KMS-11 (cell line): Measurements from ENCODE around the gene KYAT1.
"Not testable (repeated sequence)": the region's sequence is repeated elsewhere in the genome, so short reads cannot be mapped to it uniquely, and the experiment has no call there.

ENCODE experiments used
- H2AFZ ChIP-seq: fragments of 200-600 bp; sonication (generic); 2 replicates; pipeline ENCODE4 v1.6.1; 2016; ENCODE audit warnings: antibody characterized with exemption, mixed run types, low read depth
- H3K27ac ChIP-seq: fragments of 200-600 bp; sonication (generic); 2 replicates; pipeline ENCODE4 v1.6.1; 2016; ENCODE audit warnings: mild to moderate bottlenecking, mixed run types
- H3K27me3 ChIP-seq: fragments of 200-600 bp; sonication (generic); 2 replicates; pipeline ENCODE4 v1.6.1; 2017; ENCODE audit warnings: mild to moderate bottlenecking, low read depth, mixed run types, moderate library complexity; ENCODE audit not compliant: insufficient read depth
- H3K36me3 ChIP-seq: fragments of 200-600 bp; sonication (generic); 2 replicates; pipeline ENCODE4 v1.6.1; 2017; ENCODE audit warnings: mild to moderate bottlenecking, mixed run types; ENCODE audit not compliant: insufficient read depth
- H3K4me1 ChIP-seq: fragments of 200-600 bp; sonication (generic); 2 replicates; pipeline ENCODE4 v1.6.1; 2016; ENCODE audit warnings: mild to moderate bottlenecking, low read depth, mixed run types; ENCODE audit not compliant: poor library complexity, severe bottlenecking
- H3K4me2 ChIP-seq: fragments of 200-600 bp; sonication (generic); 2 replicates; pipeline ENCODE4 v1.7.0; 2016; ENCODE audit warnings: mild to moderate bottlenecking, mixed run types
- H3K4me3 ChIP-seq: fragments of 200-600 bp; sonication (generic); IDR thresholded peaks from 2 replicates; pipeline ENCODE4 v1.6.1; 2017; ENCODE audit warnings: low read depth, low read length, mixed read lengths; ENCODE audit not compliant: insufficient read depth
- H3K79me2 ChIP-seq: fragments of 200-600 bp; sonication (generic); 2 replicates; pipeline ENCODE4 v1.6.1; 2016; ENCODE audit warnings: low read depth, mixed run types; ENCODE audit not compliant: insufficient read depth
- H3K9ac ChIP-seq: fragments of 200-600 bp; sonication (generic); 2 replicates; pipeline ENCODE4 v1.6.1; 2016; ENCODE audit warnings: mild to moderate bottlenecking, mixed run types
- H4K20me1 ChIP-seq: fragments of 200-600 bp; sonication (generic); 2 replicates; pipeline ENCODE4 v1.6.1; 2016; ENCODE audit warnings: mild to moderate bottlenecking, mixed run types; ENCODE audit not compliant: insufficient read depth
- TF ChIP-seq, protein P1 (sequence below): fragments of 200-600 bp; sonication (generic); conservative IDR thresholded peaks from 2 replicates; pipeline ENCODE4 v1.6.1; 2017; ENCODE audit warnings: low read depth, mild to moderate bottlenecking, antibody characterized with exemption, low read length, moderate library complexity, mixed read lengths

KYAT1 gene

DNA sequence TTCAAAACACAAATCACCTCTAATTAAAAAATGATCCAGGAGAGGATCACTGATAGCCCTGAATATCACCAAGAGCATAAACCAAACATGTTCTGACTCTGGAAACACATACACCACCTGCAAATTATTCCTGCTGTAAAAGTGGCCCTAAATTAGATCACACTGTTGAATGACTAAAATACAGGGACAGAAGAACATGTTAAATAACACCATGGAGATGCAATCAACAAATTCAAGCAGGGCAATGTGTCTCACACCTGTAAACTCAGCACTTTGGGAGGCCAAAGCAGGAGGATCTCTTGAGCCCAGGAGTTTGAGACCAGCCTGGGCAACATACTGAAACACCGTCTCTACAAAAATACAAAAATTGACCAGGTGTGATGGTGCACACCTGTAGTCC, 33.9 kb downstream of the KYAT1 start:
- H3K4me2 ChIP-seq: no peak overlapping the region
- H3K9ac ChIP-seq: no peak overlapping the region
- H2AFZ ChIP-seq: no peak overlapping the region
- H3K36me3 ChIP-seq: no peaks in the 10 kb centered on the region
- H3K27me3 ChIP-seq: no peaks in the 10 kb centered on the region
- no peak overlapping the region for H3K27ac ChIP-seq
- no peaks in the 10 kb centered on the region for H3K4me1 ChIP-seq
- no peaks in the 10 kb centered on the region for H4K20me1 ChIP-seq
- TF ChIP-seq, protein P1, sequence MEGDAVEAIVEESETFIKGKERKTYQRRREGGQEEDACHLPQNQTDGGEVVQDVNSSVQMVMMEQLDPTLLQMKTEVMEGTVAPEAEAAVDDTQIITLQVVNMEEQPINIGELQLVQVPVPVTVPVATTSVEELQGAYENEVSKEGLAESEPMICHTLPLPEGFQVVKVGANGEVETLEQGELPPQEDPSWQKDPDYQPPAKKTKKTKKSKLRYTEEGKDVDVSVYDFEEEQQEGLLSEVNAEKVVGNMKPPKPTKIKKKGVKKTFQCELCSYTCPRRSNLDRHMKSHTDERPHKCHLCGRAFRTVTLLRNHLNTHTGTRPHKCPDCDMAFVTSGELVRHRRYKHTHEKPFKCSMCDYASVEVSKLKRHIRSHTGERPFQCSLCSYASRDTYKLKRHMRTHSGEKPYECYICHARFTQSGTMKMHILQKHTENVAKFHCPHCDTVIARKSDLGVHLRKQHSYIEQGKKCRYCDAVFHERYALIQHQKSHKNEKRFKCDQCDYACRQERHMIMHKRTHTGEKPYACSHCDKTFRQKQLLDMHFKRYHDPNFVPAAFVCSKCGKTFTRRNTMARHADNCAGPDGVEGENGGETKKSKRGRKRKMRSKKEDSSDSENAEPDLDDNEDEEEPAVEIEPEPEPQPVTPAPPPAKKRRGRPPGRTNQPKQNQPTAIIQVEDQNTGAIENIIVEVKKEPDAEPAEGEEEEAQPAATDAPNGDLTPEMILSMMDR: no peak
- H3K79me2 ChIP-seq: no peaks in the 10 kb centered on the region
- H3K4me3 ChIP-seq: no peak overlapping the region

DNA sequence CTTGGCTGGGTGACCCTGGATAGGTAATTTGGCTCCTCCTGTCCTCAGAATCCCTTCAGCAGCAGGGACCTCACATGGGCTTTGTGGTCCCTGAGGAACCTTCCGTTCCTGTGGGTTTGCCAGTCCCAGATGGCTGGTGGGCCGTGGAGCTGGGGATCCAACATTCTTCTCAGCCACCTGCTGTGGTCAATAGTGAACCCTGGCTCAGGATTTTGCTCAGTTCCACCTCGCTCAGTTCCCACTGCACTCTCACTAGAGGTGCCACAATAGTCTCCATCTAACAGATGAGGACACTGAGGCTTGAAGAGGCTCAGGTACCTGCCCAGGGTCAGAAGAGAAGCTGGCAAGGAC, 35.1 kb downstream of the KYAT1 start:
- Histone ChIP-seq H3K79me2 (no peaks in the 10 kb centered on the region), H3K4me1 (no peaks in the 10 kb centered on the region), H3K36me3 (no peaks in the 10 kb centered on the region), H4K20me1 (no peaks in the 10 kb centered on the region), H2AFZ (no peak overlapping the region), H3K4me3 (no peak overlapping the region), H3K27me3 (no peaks in the 10 kb centered on the region), H3K9ac (no peak overlapping the region), H3K4me2 (no peak overlapping the region), H3K27ac (no peak overlapping the region)
- TF ChIP-seq, protein P1: no peak

DNA sequence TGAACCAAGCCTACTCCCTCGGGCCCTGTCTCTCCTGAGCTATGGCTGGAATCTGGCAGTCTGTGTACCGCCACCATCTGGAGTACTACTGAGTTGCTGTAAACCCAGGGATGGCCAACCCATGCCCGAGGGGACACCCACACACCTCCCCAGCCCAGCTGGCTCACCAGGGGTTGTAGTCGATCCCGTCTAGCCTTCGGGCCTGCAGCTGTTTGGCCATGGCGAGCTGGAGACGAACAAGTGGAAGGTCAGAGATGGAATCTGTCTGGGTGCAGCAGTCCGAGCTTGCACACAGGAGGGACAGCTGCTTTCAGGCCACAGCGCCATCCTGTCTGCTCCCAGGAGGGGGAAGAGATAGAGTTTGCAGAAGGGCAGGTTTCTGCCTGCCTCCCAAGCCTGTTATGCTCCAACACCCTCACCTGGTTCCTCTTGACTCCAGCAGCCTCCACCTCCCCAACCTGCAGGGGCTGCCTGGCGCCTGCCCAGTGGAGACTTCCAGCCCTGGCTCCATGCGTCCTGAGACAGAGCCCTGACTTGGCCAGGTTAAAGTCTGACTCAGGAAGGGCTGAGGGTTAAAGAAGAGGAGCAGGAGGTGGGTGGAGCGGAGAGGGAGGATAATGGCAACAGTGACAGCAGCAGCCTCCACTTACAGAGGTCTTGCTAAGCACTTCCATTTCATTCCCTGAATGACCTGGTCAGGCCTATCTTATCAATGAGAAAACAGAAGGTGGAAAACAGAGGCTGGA, 36.4 kb downstream of the KYAT1 start:
- H4K20me1 ChIP-seq: no peaks in the 10 kb centered on the region
- no peak overlapping the region for H3K9ac ChIP-seq
- H3K4me2 ChIP-seq: no peak overlapping the region
- H3K79me2 ChIP-seq: no peaks in the 10 kb centered on the region
- no peaks in the 10 kb centered on the region for H3K27me3 ChIP-seq
- TF ChIP-seq, protein P1: no peak
- no peak overlapping the region for H3K27ac ChIP-seq
- no peaks in the 10 kb centered on the region for H3K4me1 ChIP-seq
- no peak overlapping the region for H2AFZ ChIP-seq
- no peaks in the 10 kb centered on the region for H3K36me3 ChIP-seq
- no peak overlapping the region for H3K4me3 ChIP-seq

DNA sequence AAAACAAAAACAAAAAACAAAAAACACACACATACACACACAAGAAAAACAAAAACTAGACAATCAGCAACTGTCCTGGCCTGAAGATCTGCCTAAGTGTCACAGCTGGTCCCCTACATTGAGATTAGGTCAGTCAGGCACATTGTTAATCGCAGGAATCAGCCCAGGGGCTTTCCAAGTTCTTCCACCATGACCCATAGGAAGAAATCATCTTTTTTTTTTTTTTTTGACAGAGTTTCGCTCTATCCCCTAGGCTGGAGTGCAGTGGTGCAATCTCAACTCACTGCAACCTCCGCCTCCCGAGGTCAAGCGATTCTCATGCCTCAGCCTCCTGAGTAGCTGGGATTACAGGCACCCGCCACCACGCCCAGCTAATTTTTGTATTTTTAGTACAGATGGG, 38.6 kb downstream of the KYAT1 start:
- not testable (repeated sequence) for H3K9ac ChIP-seq, H3K4me2 ChIP-seq, H3K36me3 ChIP-seq, H2AFZ ChIP-seq, H3K4me3 ChIP-seq, H3K79me2 ChIP-seq, H3K27ac ChIP-seq, H3K4me1 ChIP-seq, H3K27me3 ChIP-seq, H4K20me1 ChIP-seq

DNA sequence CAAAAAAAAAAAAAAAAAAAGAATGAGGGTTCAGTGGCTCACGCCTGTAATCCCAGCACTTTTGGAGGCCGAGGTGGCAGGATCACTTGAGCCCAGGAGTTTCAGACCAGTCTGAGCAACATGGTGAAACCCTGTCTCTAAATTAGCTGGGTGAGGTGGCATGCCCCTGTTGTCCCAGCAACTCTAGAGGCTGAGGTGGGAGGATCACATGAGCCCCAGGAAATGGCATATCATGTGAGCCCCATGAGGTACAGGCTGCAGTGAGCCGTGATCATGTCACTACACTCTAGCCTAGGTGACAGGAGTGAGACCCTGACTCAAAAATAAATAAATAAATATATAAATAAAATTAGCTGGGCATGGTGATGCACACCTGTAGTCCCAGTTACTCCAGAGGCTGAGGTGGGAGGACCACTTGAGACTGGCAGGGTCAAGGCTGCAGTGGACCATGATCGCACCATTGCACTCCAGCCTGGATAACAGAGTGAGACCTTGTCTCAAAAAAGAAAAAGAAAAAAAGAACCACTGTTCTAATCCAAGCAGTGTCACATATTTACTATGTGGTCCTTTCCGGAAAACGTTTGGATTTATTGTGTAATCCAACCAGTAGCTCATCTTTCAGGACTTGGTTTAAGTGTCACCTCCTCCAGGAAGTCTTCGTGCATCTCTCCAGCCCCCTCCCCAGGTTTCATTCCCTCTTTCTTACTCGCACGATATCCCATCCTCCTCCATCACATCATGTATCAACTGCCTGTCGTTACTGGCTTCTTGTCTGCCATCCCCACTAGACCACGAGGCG, 39.9 kb downstream of the KYAT1 start:
- H3K79me2 ChIP-seq: no peaks in the 10 kb centered on the region
- no peak overlapping the region for H3K4me3 ChIP-seq
- TF ChIP-seq, protein P1: no peak
- H3K27ac ChIP-seq: no peak overlapping the region
- H3K9ac ChIP-seq: no peak overlapping the region
- no peaks in the 10 kb centered on the region for H4K20me1 ChIP-seq
- no peak overlapping the region for H3K4me2 ChIP-seq
- H3K36me3 ChIP-seq: no peaks in the 10 kb centered on the region
- no peak overlapping the region for H2AFZ ChIP-seq
- no peaks in the 10 kb centered on the region for H3K27me3 ChIP-seq
- no peaks in the 10 kb centered on the region for H3K4me1 ChIP-seq
